ENCODE data around the gene NTRK2. TPM values are rescaled to one million over a fixed set of nuclear protein-coding genes. Genes with fewer than 3 reads are reported as not detected.

Gene NTRK2
- total RNA-seq, 3 donors from 2014 or later, result 1.7 to 3.5 (median 2.5) TPM

GRCh38 chr9:84711936-84712335, 42.4 kb downstream of the NTRK2 start:
- Histone ChIP-seq H3K36me3 (ENCODE audit: low read depth) (no peaks in the 10 kb centered on the region), H3K9me3 (no peaks in the 10 kb centered on the region), H3K4me3 (no peak overlapping the region), H3K4me1 (ENCODE audit: low read depth) (no peaks in the 10 kb centered on the region)
- DNase-seq, result peak in 2 of 3 donors; percentile 35 to 37
- intact Hi-C loops (cut with DNase I, micrococcal nuclease), result no loop called here
- ATAC-seq, result peak; percentile 43
- TF ChIP-seq, protein P1, sequence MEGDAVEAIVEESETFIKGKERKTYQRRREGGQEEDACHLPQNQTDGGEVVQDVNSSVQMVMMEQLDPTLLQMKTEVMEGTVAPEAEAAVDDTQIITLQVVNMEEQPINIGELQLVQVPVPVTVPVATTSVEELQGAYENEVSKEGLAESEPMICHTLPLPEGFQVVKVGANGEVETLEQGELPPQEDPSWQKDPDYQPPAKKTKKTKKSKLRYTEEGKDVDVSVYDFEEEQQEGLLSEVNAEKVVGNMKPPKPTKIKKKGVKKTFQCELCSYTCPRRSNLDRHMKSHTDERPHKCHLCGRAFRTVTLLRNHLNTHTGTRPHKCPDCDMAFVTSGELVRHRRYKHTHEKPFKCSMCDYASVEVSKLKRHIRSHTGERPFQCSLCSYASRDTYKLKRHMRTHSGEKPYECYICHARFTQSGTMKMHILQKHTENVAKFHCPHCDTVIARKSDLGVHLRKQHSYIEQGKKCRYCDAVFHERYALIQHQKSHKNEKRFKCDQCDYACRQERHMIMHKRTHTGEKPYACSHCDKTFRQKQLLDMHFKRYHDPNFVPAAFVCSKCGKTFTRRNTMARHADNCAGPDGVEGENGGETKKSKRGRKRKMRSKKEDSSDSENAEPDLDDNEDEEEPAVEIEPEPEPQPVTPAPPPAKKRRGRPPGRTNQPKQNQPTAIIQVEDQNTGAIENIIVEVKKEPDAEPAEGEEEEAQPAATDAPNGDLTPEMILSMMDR (IDR thresholded peaks at IDR 0.05), result no peak

GRCh38 chr9:84716217-84716616, 46.7 kb downstream of the NTRK2 start:
- TF ChIP-seq, protein P1 (IDR thresholded peaks at IDR 0.05), result no peak
- no peak overlapping the region for H3K4me3 ChIP-seq
- intact Hi-C loops (cut with DNase I, micrococcal nuclease), result no loop called here

GRCh38 chr9:84718476-84718875, 48.9 kb downstream of the NTRK2 start:
- intact Hi-C loops (cut with DNase I, micrococcal nuclease), result no loop called here
- Histone ChIP-seq H3K36me3 (ENCODE audit: low read depth) (no peaks in the 10 kb centered on the region), H3K4me3 (no peak overlapping the region), H3K4me1 (ENCODE audit: low read depth) (peaks cover 8% of the 10 kb centered on the region), H3K9me3 (no peaks in the 10 kb centered on the region)
- TF ChIP-seq, protein P1 (IDR thresholded peaks at IDR 0.05), result no peak
- no peak for DNase-seq
- no peak for ATAC-seq

More at GRCh38 chr9:84716217-84716616, 46.7 kb downstream of the NTRK2 start:
- Histone ChIP-seq H3K36me3 (ENCODE audit: low read depth) (no peaks in the 10 kb centered on the region), H3K4me1 (ENCODE audit: low read depth) (no peaks in the 10 kb centered on the region), H3K9me3 (no peaks in the 10 kb centered on the region)
- DNase-seq (no peak), ATAC-seq (no peak)

DNA sequence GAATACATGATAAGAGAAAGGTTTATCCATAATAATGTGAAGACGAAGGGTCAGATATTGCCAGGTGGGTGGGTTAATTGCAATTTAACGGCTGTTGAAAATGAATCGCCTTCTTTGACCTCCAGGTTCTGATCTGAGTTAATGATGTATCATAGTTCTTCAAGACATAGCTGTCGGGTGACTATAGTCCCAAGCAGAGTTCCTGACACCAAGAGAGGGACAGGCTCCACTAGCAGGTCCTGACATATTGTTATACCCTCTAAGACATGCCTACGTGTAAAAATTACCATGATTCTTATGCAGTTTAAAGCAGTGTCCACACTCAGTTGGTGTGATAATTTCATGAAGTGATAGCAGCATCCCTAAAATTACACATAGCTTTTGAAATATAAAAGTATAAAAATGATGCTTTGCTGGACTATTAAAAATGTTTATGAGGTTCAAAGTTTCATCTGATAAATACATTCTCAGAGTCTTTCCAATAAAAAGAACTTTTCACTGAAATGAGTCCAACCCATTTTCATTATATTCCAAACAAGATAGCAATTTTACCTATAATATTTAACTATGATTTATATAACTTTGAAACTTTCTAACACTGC, 53.0 kb downstream of the NTRK2 start:
- intact Hi-C loops (cut with DNase I, micrococcal nuclease), result no loop called here
- DNase-seq (no peak), ATAC-seq (peak; percentile 58)
- Histone ChIP-seq H3K4me1 (ENCODE audit: low read depth) (peaks cover 8% of the 10 kb centered on the region), H3K36me3 (ENCODE audit: low read depth) (no peaks in the 10 kb centered on the region), H3K4me3 (no peak overlapping the region), H3K9me3 (no peaks in the 10 kb centered on the region)
- TF ChIP-seq, protein P1 (IDR thresholded peaks at IDR 0.05), result no peak

- TF ChIP-seq, protein P1 (IDR thresholded peaks at IDR 0.05), result no peak
- intact Hi-C loops (cut with DNase I, micrococcal nuclease), result no loop called here
- DNase-seq, result no peak
- peak; percentile 60 for ATAC-seq
- Histone ChIP-seq H3K4me3 (no peak overlapping the region), H3K9me3 (no peaks in the 10 kb centered on the region), H3K36me3 (ENCODE audit: low read depth) (no peaks in the 10 kb centered on the region), H3K4me1 (ENCODE audit: low read depth) (peaks cover 8% of the 10 kb centered on the region)
Measured at GRCh38 chr9:84723426-84723825, 53.9 kb downstream of the NTRK2 start.

- Histone ChIP-seq H3K4me1 (ENCODE audit: low read depth) (no peaks in the 10 kb centered on the region), H3K9me3 (no peaks in the 10 kb centered on the region), H3K36me3 (ENCODE audit: low read depth) (no peaks in the 10 kb centered on the region), H3K4me3 (no peak overlapping the region)
- DNase-seq (no peak), ATAC-seq (no peak)
- TF ChIP-seq, protein P1 (IDR thresholded peaks at IDR 0.05), result no peak
- intact Hi-C loops (cut with DNase I, micrococcal nuclease), result no loop called here
Measured at GRCh38 chr9:84731696-84732095, 62.2 kb downstream of the NTRK2 start.

Data from mucosa of descending colon (tissue), 3 donors.